Endometrial microvascular endothelial cells (primary cell): ENCODE results near the gene SLC25A15. TPM values are rescaled to one million over a fixed set of nuclear protein-coding genes. Genes with fewer than 3 reads are reported as not detected.
"Not testable (repeated sequence)": the region's sequence is repeated elsewhere in the genome, so short reads cannot be mapped to it uniquely, and the experiment has no call there.

Source experiments
- in situ Hi-C: cut with HindIII; loops from 2 replicates; pipeline ENCODE4 v1.10.0; 2017; ENCODE audit warnings: low sequenced_read_pairs, low pct_unique_long_range_greater_than_20kb; ENCODE audit errors: inconsistent ontology term
- total RNA-seq: library from RNA; depleted of rRNA; stranded (reverse); fragments of >200 nt; gene quantifications from one replicate; pipeline ENCODE4 v1.2.3, GENCODE V29; 2015; ENCODE audit errors: inconsistent ontology term

Gene SLC25A15
- total RNA-seq, 1 donor from 2014 or later: 41.9 TPM

DNA sequence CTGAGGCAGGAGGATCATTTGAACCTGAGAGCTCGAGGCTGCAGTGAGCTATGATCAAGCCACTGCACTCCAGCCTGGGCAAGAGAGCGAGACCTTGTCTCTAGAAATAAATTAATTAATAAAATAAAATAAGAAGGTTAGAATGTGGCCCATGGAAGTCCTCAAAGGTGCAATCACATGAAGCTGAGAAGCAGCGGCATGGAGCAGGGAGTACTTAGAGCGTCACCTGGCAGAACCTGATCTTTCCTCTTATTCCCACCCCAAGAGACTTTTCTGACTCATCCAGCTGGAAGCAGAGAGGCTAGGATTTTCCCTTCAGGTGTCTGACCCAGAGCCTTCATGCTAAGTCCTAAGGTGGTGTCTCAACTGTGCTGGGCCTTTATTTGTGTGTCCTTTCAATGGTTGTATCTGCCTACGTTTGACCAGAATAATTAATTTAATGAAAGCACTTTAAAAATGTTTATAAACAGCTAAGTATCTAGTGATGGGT is 9.6 kb upstream of the SLC25A15 start:
- in situ Hi-C loops: no loop called here

DNA sequence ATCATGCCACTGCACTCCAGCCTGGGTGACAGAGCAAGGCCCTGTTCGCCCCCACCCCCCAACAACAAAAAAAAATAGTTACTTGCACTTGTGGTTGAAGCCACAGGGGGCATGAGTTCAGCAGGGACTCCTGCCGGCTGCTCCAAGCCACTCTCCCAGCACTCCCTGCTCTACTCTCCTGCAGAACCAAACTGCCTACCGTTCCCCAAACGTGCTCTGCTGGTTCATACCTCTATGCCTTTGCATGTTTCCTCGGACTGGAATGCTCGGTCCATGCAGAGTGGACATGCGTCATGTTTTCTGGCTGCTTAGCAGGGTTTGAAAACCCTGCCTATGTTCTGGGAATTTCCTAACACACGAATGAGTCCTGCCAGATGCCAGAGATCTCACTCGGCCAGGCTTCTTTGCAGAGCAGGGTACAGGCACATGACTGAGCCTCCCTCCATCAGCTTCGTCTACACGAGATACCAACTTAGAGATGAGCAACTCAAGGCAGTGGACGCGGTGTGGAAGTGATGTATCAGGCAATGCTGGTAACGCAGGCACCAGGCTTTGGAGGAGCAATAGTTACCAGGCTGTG is 8.5 kb upstream of the SLC25A15 start:
- in situ Hi-C loops: no loop called here

DNA sequence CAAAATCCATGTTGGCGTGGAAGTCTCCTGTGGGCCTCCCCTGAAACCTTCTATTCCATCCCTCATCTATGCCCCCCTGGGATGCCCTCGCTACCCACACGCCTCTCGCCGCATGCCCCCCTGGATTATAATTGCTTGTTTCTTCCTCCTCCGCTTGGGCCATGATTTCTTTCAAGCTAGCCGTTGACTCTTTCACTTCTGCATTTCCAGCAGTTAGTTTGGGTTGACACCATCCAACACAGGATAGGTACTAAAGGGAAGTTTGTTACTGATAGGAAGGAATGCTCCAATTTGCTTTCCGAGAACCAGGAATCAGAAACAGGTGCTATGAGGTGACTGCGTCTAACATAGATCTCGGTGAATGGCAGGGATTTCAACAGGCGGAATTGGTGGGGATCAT is 7.7 kb upstream of the SLC25A15 start:
- in situ Hi-C loops: no loop called here

DNA sequence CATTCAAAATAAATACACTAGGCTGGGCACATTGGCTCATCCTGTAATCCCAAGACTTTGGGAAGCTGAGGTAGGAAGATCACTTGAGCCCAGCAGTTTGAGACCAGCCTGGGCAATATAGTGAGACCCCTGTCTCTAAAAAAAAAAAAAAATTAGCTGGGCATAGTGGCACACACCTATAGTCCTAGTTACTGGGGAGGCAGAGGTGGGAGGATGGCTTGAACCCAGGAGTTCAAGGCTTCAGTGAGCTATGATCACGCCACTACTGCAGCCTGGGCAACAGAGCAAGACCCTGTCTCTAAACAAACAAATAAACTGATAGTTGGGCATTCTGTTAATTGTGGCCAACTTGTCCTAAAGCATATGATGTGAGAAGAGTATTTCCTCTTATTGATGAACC is 6.4 kb upstream of the SLC25A15 start:
- in situ Hi-C loops: not testable (repeated sequence)

DNA sequence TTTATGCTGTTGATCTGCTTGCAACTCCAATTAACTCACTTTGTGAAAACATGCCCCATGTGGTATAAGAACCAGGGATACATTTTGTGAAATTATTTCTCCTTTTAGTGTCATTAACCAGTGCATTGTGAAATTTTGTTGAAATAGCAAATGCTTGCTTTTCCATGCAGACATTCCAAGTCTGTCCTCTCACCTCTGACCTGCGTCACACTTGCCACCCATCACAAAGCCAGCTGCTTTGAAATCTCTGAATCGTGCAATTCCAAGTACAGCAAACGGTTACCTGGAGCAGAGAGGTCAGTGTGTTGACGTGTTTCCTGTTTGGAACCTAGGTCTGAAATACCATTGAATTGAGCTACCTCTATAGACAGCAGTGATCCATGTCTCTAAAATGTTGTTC is 4.9 kb upstream of the SLC25A15 start:
- in situ Hi-C loops: no loop called here

DNA sequence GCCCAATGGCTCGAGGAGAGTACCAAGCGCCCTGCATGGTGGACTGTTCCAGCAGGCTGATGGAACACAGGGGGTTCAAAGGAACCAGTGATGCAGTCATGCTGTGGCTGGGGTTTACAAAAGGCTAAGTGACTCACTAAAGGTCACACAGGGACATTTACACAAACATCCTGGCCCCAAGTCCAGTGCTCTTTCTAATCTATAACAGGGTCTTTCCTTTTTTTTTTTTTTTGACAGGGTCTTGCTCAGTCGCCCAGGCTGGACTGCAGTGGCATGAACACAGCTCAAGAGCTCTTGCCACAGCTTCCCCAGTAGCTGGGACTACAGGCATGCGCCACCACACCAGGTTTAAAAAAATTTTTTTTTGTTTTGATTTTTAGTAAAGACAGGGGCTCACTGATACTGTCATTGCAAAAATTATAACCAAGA is 2.8 kb upstream of the SLC25A15 start:
- in situ Hi-C loops: no loop called here

DNA sequence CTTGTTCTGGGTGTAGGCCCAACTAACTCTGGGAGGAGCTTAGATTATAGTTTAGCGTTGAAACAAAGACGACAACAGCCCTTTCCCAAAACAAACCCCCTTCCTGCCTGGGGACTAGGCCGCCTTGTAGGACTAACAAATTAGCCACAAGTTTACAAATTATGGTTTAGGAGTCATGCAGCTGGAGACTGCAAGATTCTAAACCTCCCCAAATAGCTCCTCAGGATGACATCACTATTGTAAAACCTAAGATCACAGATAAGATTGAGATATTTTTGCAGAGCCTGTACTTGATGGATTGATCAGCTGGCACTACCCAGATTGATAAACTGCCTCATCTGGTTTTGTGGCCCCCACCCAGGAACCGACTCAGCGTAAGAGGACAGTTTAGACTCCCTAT is 2.3 kb upstream of the SLC25A15 start:
- in situ Hi-C loops: no loop called here

DNA sequence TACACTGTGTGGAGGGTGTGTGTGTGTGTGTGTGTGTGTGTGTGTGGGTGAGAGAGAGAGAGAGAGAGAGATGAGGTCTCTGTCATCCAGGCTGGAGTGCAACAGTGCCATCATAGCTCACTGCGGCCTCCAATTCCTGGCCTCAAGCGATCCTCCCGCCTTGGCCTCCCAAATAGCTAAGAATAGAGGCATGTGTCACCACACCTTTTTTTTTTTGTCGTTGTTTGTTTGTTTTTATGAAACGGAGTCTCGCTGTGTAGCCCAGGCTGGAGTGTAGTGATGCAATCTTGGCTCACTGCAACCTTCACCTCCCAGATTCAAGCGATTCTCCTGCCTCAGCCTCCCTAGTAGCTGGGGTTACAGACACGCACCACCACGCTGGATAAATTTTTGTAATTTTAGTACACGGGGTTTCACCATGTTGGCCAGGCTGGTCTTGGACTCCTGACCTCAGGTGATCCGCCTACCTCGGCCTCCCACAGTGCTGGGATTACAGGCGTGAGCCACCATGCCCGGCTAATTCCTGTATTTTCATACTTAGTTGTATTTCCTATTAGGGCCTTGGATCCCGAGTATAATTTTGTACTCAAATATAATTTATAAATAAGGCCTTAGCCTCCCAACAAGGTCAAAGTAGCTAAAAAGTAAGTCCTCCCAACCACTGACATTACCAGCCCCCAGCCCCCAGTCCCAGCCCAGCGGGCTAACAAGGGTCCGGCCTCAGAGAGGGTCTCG is 704 bp upstream of the SLC25A15 start:
- in situ Hi-C loops: not testable (repeated sequence)

DNA sequence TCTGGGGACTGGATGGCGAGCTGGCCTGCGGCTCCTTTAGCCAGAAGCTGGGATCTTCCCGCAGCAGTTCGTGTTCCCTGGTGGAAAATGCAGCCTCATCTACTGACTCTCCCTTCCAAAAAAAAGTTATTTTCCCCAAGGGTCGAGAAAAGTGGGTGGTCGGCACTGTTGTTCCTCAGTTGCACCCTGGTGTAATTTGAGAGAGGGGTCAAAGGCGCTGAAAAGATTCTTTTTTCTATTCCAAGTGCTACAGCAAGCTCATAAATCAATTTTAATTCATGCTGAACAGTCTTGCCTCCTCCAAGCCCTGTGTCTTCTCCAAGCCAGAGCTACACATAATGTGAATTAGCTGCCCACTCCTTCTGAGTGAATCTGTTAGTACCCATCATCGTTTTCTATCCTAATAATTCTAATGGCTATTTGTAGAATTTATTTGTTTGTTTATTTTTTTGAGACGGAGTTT is 774 bp downstream of the SLC25A15 start:
- in situ Hi-C loops: no loop called here

DNA sequence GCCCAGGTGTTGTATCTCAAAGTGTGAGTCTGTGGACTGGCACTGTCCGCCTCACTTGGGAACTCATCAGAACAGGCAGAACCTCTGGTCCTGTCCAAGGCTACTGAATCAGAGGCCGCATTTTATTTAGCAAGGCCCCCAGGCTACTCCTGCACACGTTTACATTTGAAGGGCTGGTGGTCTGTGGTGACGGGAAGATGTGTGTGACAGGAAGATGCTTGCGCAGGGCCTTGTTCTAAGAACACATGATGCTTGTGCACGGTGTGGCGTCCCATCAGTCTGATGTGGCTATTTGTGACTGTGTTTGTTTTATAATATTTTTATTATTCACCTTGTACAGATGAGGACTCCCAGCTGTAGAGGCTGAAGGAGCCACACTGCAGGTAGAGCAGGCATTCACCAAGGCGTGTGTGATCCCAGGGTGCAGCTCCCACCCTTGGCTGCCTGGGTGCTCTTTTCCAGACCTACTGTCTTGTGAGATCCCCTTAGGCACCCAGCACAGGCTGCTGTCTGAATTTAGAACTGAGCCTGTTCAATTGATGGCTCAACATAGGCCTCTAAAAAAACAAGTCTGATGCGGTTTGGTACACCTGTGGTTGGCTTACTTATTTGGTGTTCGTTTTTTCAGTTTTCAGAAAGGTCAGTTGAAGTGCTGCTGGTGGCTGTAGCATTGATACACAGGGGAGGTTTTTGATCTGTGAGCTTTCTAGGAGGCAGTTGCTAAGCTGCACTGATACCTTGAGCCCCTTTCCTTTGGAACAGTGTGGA is 3.1 kb downstream of the SLC25A15 start:
- in situ Hi-C loops: no loop called here

DNA sequence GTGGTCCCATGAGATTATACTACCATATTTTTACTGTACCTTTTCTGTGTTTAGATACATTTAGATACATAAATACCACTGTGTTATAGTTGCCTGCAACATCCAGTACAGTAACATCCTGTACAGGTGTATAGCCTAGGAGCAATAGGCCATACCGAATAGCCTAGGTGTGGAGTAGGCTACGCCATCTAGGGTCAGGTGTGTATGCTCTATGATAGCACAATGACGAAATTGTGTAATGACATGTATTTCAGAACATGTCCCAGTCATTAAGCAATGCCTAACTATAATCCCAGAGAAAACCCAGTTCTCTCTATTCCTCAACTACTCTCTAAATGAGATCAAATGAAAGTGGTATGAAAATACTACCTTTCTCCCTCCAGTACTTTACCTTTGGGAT is 3.9 kb downstream of the SLC25A15 start:
- in situ Hi-C loops: no loop called here

DNA sequence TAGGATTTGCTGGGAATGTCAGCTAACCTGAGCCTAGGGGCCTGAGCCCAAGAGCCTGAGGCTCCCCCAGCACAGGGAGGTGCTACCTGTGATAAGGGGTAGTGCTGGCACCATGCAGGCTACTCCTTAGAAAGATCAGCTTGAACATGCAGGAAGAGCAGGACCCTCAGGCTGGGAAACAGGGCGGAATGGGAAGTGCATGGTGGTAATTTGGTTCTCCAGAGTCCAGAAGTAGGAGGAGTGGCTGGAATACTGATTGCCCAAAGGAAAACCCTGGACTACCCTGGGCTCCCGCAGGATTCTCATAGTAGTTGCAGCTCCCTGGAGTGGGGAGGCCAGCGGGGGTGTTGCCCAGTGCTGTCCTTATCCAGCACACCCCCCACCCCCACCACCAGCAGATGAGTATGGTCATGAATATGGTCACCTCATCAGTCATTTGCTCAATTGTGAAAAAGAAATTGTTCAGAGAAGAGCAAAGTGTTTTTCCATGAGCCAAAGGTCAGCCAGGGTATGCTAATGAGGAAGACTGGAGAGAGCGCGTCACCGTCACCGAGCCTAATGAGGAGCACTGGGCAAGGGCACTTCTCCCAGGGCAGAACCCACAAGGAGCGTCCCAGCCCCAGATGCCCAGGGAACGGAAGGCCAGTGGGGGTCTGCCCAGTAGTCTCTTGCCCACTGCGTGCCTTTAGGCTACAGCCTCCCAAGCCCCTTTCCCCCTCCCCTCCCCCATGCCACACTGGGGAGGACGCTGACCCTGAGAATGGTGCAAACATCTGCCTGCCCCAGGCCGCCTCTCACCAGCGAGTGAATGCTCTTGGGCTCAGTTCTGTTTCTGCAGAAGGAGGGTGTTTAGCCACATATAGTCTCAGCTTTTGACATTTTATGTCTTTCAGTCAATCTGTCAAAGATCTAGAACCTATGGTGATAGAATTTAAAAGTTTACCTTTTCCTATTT is 5.3 kb downstream of the SLC25A15 start:
- in situ Hi-C loops: no loop called here

DNA sequence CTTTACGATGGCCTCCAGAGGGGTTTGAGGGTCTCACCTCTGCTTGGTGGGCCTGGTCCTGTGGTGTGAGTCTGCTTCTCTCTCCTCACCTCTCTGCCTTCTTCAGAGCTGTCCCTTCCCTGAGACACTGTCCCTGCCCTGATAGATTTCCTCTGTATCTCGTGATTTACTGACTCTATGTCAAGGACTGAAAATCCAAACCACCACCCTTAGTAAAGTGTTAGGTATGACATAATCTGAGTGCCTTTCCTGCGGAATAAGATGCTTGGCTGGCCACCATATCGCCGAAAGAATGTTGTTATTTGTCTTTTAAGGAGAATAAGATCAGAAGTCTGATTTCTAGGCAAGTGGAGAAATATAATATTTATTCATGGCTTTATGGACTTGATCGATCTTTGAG is 7.2 kb downstream of the SLC25A15 start:
- in situ Hi-C loops: no loop called here

DNA sequence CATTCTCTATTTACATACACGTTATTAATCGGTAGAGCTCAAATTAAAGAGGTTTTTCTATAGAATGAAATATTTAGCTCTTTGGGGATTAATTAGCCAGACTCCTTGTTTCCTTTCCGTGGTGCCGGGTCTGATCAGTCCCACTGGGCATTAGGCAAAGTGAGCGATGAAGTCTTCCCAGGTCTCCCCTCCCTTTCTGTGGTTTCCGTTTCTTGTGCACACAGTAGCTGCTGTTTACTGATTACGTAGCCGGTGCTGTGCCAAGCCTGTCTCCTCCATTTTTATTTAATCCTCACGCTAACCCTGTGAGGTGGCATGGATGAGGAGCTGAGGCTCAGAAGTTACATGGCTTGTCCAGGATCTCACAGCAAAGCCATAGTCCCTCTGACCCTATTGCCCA is 9.0 kb downstream of the SLC25A15 start:
- in situ Hi-C loops: no loop called here

DNA sequence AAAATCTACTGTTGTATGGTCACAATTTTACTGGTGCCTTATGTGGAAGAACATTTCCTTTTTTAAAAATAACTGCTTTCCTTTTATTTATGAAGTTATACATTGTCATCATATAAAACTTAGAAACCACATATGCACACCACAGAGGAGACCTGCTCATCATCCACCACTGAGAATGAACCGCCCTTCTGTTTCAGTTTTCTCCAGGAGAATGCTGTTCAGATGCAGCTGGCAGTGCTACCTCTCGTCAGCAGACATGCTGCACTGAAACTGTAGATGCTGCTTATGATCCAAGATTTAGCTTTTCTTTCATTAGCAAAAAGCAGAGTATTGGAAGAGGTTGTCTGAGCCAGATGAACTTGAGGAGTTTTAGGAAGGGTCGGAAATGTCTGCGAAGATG is 10.1 kb downstream of the SLC25A15 start:
- in situ Hi-C loops: no loop called here

DNA sequence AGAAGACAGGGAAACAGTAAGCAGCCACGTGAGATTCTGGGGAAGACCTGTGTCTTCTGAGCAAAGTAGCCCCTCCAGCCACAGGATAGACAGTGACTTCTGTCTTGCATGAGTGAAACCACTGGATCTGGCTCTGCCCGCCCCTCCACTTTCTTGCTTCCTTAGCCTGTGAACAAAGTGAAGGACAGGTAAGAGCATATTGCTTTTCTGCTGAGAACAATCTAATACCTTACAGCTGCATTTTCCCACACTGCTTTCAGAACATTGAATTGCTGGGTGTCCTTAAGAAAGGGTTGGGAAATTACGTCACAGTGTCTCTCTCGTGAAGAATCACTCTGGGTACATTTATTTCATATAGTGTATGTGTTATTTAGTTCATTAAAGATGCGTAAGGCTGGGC is 11.1 kb downstream of the SLC25A15 start:
- in situ Hi-C loops: no loop called here

DNA sequence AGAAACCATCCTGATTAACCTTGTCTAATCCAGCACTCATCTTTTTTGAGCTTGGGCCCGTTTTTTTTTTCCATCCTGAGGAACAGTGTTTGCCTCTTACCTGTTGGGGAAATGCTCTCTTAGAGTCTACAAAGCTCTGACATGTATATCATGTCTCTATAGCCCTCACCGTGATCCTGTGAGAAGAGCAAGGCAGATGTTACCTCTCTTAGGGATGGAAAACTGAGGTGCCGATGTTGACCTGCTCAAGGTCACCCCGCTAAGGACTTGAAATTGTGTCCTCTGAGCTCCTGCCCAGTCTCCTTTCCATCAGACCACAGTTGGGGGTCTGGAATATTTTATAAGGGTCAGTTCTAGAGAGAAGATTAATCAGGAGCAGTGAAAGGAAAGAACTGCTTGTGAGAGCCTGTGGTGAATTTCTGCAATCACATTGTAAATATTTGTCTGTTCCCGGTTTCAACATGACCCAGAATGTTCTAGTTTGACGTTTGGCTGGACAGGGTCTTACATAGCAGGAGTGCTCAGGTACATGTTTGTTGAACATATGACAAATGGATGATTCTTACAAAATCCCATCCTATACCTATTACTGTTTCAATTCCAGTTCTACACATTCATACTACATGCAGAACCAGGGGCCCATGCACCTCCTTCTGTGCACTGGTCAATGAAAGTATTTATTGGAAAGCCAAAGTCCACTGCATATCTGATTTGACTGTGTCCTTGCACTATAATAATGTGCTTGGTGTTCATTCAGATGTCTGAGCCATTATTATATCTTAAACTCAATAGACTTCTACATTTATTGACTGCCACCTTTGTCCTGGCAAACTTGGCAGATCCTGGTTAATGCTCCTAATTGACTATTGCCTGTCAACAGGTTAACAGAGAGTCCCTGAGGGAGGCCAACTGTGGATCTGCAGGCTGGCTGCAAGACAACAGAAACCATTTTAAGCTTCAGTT is 12.1 kb downstream of the SLC25A15 start:
- in situ Hi-C loops: no loop called here

DNA sequence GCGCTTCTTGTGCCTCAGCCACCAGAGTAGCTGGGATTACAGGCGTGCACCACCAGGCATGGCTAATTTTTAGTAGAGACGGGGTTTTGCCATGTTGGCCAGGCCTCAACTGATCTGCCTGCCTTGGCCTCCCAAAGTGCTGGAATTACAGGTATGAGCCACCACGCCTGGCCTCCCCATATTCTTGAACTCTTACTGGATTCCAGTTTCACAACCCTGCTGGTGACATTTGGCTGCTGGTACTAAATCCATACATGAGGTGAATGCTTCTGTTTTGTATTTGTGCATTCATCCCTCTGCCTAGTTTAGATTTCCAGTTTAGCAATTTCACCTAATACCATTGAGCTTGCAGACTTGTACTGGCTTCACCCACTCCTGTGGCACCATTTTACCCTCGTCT is 13.9 kb downstream of the SLC25A15 start:
- in situ Hi-C loops: no loop called here
